Measurements from ENCODE around the gene BCL6B.
"Not testable (repeated sequence)": the region's sequence is repeated elsewhere in the genome, so short reads cannot be mapped to it uniquely, and the experiment has no call there.

The BCL6B gene

GRCh38 chr17:7022781-7023571 lies at the start of gene BCL6B:
TSS of gene BCL6B (plus strand) at chr17:7023050. CDS start at chr17:7023672, 622 bp downstream.
- FAIRE-seq, result no peak

- FAIRE-seq, result not testable (repeated sequence)
Observed at GRCh38 chr17:6979440-6979839, 43.4 kb upstream of the BCL6B start.

GRCh38 chr17:6981426-6981825 lies 41.4 kb upstream of the BCL6B start:
- FAIRE-seq, result no peak

- no peak for FAIRE-seq
Observed at GRCh38 chr17:6985266-6985665, 37.6 kb upstream of the BCL6B start.

GRCh38 chr17:6986676-6987075 lies 36.2 kb upstream of the BCL6B start:
- no peak for FAIRE-seq

GRCh38 chr17:6989779-6990178 lies 33.1 kb upstream of the BCL6B start:
- FAIRE-seq, result no peak

GRCh38 chr17:6993613-6994056 lies 29.2 kb upstream of the BCL6B start:
- FAIRE-seq, result not testable (repeated sequence)

- no peak for FAIRE-seq
Observed at GRCh38 chr17:6994118-6994598, 28.7 kb upstream of the BCL6B start.

GRCh38 chr17:6994666-6995256 lies 28.1 kb upstream of the BCL6B start:
- no peak for FAIRE-seq

- FAIRE-seq, result no peak
Observed at GRCh38 chr17:6995500-6996255, 27.2 kb upstream of the BCL6B start, which contains the start of gene ALOX12. TSS of gene ALOX12 (plus strand) at chr17:6996049. CDS start at chr17:6996118, 69 bp downstream.

GRCh38 chr17:6996256-6997011 lies 26.4 kb upstream of the BCL6B start:
- FAIRE-seq, result no peak

- FAIRE-seq, result no peak
Observed at GRCh38 chr17:6997171-6997570, 25.7 kb upstream of the BCL6B start.

GRCh38 chr17:6998855-6999508 lies 23.9 kb upstream of the BCL6B start:
- no peak for FAIRE-seq

GRCh38 chr17:7001318-7001961 lies 21.4 kb upstream of the BCL6B start:
- no peak for FAIRE-seq

- FAIRE-seq, result no peak
Observed at GRCh38 chr17:7002288-7003047, 20.4 kb upstream of the BCL6B start.

- FAIRE-seq, result no peak
Observed at GRCh38 chr17:7003745-7004144, 19.1 kb upstream of the BCL6B start.

GRCh38 chr17:7004398-7005253 lies 18.2 kb upstream of the BCL6B start:
- peak; percentile 94 for FAIRE-seq

- no peak for FAIRE-seq
Observed at GRCh38 chr17:7005716-7006115, 17.1 kb upstream of the BCL6B start.

- FAIRE-seq, result no peak
Observed at GRCh38 chr17:7007143-7007542, 15.7 kb upstream of the BCL6B start.

GRCh38 chr17:7010523-7010922 lies 12.3 kb upstream of the BCL6B start:
- FAIRE-seq, result no peak
